OCI-LY1 (cell line): ENCODE measurements around the gene SLX4IP.

ENCODE experiments used
- CTCF ChIP-seq: fragments of 200-600 bp; sonication (generic), shearing (Covaris generic); IDR thresholded peaks from 2 replicates; pipeline ENCODE4 v1.5.1; 2017; ENCODE audit warnings: mild to moderate bottlenecking, antibody characterized with exemption, low read length, moderate library complexity, mixed read lengths
- EZH2 ChIP-seq: fragments of 200-600 bp; sonication (generic), shearing (Covaris generic); IDR thresholded peaks from 2 replicates; pipeline ENCODE4 v1.8.0; 2017; ENCODE audit warnings: borderline replicate concordance, mixed run types, mild to moderate bottlenecking, antibody characterized with exemption, low read length, moderate library complexity, mixed read lengths

DNA sequence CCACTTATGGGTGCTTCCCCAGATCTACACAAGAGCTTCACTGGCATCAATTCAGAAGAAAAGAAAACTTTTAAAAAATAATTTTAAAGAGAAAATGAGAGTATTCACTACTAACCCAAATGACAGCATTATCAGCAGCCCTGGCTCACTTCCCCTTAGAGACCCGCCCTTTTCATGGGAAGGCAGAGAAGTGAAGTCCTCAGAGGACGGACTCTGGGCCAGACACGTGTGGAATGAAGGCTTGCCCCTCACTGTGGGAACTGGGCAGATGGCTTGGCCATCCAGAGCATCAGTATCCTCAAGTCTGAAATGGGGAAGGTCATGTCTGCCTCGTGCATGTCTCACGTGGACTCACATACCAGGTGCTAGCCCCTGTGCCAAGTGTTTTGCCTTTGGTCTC, 175.1 kb downstream of the SLX4IP start:
- TF ChIP-seq CTCF: no peak
- no peak for TF ChIP-seq EZH2
